NCI-H524 treated with DMSO at 0.1 percent for 48 hours (cell line): ENCODE measurements around the gene MYO5B.
"Not testable (repeated sequence)": the region's sequence is repeated elsewhere in the genome, so short reads cannot be mapped to it uniquely, and the experiment has no call there.

ENCODE experiments used
- DNase-seq: peaks from one replicate; lab custom pipeline; 2025; lab: John Stamatoyannopoulos, UW

MYO5B gene

GRCh38 chr18:49921318-49921985 is 273.5 kb downstream of the MYO5B start:
- no peak for DNase-seq

GRCh38 chr18:49920731-49921130 is 274.2 kb downstream of the MYO5B start:
- DNase-seq: no peak

- DNase-seq: no peak
These were observed 277.2 kb downstream of the MYO5B start for GRCh38 chr18:49917742-49918141.

GRCh38 chr18:49915352-49915751 is 279.6 kb downstream of the MYO5B start:
- no peak for DNase-seq

GRCh38 chr18:49913221-49913620 is 281.7 kb downstream of the MYO5B start:
- no peak for DNase-seq

DNA sequence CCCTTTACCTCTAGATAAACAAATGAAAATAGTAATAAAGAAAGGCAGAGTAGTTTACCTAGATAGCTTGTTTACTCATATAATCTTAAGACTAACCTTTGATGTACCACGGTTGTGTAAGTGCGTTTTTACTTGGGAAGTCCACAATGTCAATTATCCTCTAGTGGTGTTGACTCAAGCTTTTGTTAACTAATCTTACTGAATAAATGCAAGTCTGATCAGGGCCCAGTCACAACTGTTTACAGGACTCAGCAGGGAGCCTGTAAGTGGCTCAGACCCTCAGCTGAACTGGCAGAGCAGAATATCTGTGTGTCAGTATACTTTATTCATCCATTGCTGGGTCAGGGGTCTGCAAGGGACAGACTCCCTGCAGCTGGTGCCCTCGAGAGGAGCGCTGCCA is 283.5 kb downstream of the MYO5B start:
- DNase-seq: no peak

- no peak for DNase-seq
These were observed 284.0 kb downstream of the MYO5B start for GRCh38 chr18:49910986-49911385.

GRCh38 chr18:49910019-49910418 is 284.9 kb downstream of the MYO5B start:
- no peak for DNase-seq

DNA sequence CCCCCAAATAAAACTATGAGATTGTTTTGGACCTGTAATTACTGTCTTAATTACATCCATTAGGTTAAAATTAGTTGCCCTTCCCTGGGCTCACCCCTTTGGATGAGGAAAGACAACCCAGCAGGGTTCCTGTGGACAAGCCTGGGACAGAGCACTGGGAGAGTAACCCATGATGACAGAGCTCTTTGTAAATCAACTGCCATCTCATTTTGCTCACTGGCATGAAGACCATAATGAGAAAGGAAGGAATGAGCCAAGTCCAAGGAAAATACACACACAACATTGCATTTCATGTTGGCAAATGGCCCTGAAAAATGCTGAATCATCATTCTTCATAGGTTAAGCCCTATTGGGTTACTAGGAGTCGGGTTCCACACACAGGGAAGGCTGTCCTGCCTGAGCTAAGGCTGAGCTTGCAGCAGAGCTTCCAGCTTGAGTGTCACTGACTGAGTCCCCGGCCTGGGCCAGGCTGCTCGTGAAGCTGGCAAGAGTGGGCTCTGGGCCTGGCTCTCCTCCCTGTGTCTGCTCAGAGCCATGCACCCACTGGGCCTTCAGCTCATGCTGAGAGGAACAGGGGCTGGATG is 287.5 kb downstream of the MYO5B start:
- DNase-seq: no peak

GRCh38 chr18:49905771-49906170 is 289.2 kb downstream of the MYO5B start:
- DNase-seq: no peak

DNA sequence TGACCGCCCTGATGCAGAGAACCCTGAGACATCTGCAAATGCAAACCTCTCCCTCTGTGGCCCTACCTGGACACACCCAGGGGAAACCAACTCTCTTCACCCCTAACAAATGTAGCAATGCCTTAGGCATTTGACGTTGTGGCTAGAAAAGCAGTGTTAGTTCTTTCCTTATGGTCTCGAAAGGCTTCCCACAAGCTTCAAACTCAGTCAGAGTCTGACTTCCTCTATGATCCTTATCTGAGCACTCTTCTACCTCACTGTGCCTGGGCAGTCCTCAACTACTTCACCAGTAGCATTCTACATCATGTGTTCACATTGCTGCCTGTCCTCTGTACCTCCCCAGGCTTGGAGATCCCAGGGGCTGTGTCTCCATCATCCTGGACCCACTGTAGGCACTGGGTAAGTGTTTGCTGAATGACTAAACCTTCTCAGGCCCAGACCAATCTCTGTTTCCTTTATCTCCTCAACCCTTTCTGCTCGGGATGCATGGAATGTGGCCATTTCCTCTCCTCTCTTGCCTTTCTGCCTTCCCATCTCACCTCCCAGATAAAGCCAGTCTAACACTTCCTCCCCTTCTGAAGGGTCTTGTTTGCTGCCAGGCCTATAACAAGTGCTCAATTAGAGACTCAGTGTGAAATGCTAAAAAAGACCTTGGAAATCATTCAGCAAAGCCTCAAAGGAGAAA is 289.9 kb downstream of the MYO5B start:
- no peak for DNase-seq

DNA sequence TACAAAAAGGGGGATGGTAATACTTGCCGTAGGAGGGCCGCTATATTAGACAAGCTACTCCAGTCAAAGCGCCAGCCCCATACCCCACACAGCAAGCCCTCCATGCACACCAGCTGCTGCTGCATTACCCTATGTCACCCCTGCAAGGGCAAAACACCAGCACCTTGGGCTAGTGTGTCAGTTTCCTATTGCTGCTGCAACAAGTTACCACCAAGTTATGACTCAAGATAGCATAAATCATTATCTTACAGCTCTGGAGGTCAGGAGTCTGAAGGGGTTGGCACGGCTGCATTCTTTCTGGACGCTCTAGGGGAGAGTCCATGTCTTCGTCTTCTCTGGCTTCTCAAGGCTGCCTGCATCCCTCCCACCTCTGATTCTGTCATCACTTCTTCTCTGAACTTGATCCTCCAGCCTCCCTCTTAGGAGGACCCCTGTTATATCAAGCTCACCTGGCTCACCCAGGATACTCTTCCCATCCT is 293.0 kb downstream of the MYO5B start:
- no peak for DNase-seq

- no peak for DNase-seq
These were observed 295.2 kb downstream of the MYO5B start for GRCh38 chr18:49899657-49900330.

DNA sequence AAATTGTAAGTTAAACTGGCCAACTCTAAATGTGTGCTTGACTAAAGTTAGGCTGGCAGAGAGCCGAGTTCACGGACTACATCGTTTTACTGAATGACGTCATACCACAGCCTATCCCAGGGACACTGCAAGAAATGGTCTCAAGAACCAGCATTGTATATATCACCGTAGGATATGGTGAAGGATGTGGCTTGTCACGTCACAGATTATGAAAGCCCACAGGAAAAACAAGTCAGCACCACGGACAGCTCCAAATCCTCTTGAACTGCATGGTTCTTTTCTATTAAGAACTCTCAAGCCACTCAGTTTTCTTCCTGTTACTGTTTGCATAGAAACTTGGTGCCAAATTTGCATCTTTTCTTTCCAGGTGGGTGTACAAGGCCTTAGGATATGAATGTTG is 296.5 kb downstream of the MYO5B start:
- no peak for DNase-seq

DNA sequence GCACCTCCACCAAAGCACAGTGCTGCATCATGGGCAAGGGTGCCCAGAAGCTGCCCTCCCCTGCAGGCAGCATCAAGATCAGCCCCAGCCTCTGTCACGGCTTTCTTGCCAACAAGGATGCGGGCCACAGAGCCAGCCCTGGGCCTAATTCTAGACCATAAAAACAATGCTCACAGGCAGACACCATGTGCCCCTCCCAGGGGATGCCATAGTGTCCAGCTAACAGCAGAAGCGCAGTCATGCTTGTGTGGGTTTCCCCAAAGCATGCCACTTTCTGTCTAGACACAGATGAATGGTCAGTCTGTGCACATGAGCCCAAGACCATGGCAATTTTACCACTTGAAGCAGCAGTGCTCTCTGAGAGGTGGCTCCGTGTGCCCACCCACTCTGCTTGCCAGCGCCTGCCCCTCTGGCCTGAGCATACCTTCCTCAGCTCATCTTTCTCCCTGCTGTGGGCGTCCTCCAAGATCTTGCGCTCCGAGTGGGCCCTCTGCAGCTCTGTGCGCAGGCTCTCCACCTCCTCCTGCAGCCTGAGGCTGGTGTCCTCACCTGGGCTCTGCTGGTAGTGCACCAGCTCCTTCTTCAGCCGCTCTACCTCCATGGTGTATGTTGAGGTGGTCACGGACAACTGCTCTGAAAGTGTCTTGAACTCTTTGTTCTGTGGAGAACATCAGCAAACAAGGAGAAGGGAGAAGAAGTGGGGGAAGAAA is 300.3 kb downstream of the MYO5B start:
- no peak for DNase-seq

- no peak for DNase-seq
These were observed 301.9 kb downstream of the MYO5B start for GRCh38 chr18:49893036-49893435.

GRCh38 chr18:49892148-49892924 is 302.6 kb downstream of the MYO5B start:
- no peak for DNase-seq

GRCh38 chr18:49890041-49890440 is 304.9 kb downstream of the MYO5B start:
- no peak for DNase-seq

DNA sequence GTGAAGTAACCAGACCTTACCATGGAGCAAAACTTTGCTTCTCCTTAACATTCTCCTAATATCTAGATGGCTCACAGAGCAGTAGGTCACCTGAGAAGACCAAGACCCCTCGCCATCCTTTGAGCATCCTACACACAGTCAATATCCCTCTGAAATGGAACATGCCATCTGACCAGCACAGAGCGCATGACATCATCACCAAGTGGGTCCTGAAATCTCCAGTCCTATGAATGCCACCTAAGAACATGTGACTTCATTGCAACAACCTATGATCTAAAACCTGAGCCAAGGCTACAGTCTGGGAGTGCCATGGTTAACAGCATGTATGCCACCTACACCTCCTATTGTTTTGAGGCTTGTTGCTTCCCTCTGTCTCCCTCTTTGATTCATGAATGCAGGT is 305.4 kb downstream of the MYO5B start:
- DNase-seq: not testable (repeated sequence)

GRCh38 chr18:49886891-49887764 is 307.8 kb downstream of the MYO5B start:
- no peak for DNase-seq
